K562 treated with DMSO at 1 percent for 48 hours (cell line): ENCODE measurements around the gene ELMOD2. TPM values are rescaled to one million over a fixed set of nuclear protein-coding genes. Genes with fewer than 3 reads are reported as not detected.

ENCODE experiments used
- total RNA-seq: library from RNA; unstranded; fragments of 300-600 nt; gene quantifications from 2 replicates; pipeline ENCODE4 v1.2.3, GENCODE V29; 2022; ENCODE audit warnings: low replicate concordance; ENCODE audit errors: extremely low read depth

ELMOD2 gene, protein sequence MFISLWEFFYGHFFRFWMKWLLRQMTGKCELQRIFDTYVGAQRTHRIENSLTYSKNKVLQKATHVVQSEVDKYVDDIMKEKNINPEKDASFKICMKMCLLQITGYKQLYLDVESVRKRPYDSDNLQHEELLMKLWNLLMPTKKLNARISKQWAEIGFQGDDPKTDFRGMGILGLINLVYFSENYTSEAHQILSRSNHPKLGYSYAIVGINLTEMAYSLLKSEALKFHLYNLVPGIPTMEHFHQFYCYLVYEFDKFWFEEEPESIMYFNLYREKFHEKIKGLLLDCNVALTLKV
- not detected in 2 replicates for total RNA-seq

DNA sequence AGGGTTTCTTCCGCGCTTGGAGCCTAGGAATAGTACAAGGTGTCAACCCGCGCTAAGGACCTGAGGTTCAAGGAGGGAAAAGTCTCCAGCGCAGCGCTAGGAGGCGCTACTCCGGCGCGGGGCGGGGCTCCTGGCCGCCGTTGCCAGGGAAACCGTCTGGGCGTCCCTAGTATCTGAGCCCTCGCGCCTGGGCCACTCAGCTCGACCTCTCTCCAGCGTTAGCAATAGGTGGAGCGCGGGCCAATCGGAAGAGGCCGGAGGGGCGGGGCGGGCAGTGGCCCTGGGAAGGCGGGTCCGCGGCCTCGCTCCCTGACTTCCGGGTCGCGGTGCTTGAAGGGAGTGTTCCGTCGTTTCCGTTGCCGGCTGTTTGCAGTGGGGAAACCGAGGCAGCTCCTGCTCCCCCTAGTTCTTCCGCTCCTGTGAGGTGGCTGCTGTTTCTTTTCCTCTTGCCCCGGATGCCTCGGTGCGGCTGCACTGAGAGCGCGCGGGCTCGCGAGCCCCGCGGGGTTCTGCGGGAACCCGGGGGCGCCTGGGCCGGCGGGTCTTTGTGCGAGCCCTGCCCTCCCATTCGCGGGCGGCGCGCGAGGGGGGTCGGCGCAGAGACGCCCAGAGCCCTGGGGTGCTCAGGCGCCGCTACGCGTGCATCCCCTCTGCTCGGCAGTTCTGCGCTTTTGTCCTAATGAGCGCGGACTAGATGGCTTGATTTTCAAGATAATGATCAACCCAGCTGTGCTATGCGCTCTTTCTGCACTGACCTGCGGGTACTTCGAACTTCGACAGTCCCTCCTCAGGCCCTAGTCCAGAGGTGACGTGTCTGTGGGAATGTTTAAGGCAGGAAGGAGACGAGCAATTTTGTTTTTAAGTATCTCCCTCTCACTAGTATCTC, at the start of gene ELMOD2:
Gene ELMOD2 (plus strand): TSS at position 312 of the 886 bp plus-strand sequence. CDS start 1,261 bp downstream, outside the sequence.

DNA sequence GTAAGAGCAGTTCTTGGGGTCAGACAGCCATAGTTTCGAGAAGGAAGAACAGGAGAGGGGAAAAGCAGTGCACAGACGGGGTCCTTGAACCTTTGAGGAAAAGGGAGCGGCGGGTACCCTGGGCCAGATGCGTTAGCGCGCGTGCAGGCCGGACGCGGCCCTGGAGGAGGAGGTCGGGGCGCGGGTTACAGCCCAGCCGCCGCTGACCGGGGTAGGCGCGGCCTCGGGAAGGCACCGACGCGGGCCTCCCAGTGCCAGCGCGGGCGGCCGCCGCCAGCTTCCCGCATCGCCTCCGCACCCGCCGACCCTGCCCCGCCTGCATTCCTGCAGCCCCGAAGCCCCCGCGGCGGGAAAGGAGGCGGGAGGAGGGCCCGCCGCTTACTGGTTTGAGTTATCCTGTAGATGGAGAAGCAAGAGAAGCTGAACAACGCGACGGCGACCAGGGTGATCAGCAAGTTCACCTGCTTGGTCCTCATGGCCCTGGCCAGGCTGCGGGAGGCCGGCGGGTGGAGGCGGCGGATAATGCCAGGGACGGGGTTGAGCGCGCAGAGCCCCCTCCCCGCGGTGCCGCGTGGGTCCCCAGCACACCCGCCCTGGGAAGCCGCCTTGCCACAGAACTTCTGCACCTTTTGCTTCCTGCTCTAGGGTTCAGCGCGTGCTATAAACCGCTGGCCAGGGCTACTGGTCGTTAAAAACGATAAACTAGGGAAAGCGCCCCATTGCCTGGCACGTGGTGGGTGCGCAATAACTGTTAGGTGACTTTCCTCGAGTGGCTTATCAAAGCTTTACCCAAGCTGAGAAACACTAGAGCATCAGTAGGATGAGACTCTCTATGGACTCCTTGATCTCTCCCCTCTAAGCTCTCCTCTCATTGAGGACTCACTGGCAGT, 26.0 kb upstream of the ELMOD2 start, which contains the start of gene MGAT4D:
Gene MGAT4D (minus strand): TSS at position 547 of the 890 bp plus-strand sequence. CDS start 71 bp downstream, at position 476.

DNA sequence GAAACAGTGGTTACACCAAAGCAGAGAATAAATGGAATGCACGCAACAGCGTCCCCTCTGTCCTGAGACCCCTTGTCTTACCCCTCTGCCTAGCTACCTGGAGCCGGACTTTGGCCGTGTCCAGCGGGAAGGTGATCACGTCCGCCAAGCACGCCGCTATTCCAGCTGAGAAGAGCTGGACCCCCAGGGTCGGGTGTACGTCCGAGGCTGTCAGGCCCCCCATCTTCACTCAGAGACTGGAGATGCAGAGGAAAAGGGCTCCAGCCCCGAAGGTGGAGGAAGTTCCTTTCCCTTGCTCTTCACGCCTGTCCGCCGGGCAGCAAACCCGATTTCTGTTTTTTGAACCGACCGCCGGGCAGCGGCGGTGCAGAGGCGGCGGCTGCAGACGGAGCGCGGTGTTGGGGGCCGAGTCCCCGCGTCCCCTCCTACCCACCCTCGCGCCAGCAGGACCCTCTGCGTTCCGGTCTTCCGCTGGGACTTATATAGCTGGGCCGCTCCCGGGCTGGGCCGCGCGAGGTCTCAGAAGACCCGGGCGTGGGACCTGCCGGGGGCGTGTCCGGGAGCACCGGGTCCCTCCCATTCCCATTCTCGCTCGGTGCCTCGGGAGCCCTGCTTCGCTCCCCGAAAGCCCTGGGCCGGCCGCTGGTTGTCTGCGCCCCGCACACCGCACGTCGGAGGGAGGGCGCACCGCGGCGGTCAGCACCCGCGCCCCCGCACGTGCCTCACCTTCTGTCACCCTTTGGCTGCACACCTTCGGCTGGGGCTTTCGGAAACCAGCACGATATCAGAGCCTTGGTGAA, 44.7 kb downstream of the ELMOD2 start, which contains the start of gene UCP1:
Gene UCP1 (minus strand): TSS at position 455 of the 800 bp plus-strand sequence. CDS start 232 bp downstream, at position 223.

Other genes starting within 250 kb of the ELMOD2 start
- not detected in 2 replicates for gene SCOC, start 150.5 kb upstream of the ELMOD2 start, total RNA-seq
- gene CLGN, start 96.5 kb upstream of the ELMOD2 start, total RNA-seq: not detected in 2 replicates
- gene MGAT4D, start 25.9 kb upstream of the ELMOD2 start, total RNA-seq: not detected in 2 replicates
- not detected in 2 replicates for gene UCP1, start 44.8 kb downstream of the ELMOD2 start, total RNA-seq
- not detected in 2 replicates for gene TBC1D9, start 232.2 kb downstream of the ELMOD2 start, total RNA-seq